ENCODE measurements around the gene HSPG2.

DNA sequence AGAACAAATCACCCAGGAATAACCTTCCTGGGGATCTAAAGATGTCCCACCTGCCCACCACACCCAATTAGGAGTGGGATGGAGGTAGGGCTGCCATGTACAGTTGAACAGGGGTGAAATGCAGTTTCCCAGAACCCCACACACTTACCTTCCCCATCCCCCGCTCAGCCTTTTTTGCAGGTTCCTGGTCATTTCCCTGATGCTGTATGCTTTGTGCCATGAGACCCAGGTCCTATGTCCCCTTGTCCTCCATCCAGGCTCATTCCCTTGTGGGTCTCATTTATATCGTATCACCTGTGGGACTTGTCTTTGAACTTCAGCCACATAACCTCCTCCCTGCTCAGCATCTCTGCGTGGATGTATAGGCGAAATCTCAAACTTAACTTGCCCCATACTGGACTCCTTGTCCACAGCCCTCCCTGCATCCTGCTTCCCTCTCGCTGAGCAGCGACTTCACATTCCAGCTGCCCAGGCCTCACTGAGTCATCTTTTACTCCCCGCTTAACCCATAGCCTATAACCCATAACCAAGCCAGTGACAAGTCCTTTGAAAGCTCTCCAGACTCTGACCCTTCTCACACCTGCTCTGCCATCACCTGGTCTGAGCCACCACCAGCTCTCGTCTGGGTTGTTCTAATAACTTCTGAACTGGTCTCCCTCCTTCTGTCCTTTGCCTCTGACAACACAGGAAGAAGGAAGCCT is 120.4 kb downstream of the HSPG2 start:
- no peak for TF ChIP-seq POLR2AphosphoS5 (IDR thresholded peaks at IDR 0.05; ENCODE audit: low read depth, low read length)
- TF ChIP-seq POLR2A (IDR thresholded peaks at IDR 0.05; ENCODE audit: low read depth, low read length), result no peak
- no peak for TF ChIP-seq SPI1 (IDR thresholded peaks at IDR 0.05; ENCODE audit: low read depth, low read length)

Data from GM12891 (cell line).